Transverse colon (tissue), 4 donors: ENCODE results near the gene FCRL2. TPM values are rescaled to one million over a fixed set of nuclear protein-coding genes. Genes with fewer than 3 reads are reported as not detected.

Source experiments
- DNase-seq: peaks from one replicate; pipeline ENCODE4 v3.0.0-alpha.2; 2019
- H3K27ac ChIP-seq, 4 donors: fragments of 200-600 bp; sonication (generic); 2 replicates each; pipeline ENCODE4 v1.5.1; 2016 to 2018; ENCODE audit warnings: inconsistent platforms in 4 of 4
- H3K27me3 ChIP-seq: fragments of 200-600 bp; sonication (generic); 2 replicates; pipeline ENCODE4 v1.5.1; 2017; ENCODE audit warnings: inconsistent platforms
- H3K36me3 ChIP-seq, 4 donors: fragments of 200-600 bp; sonication (generic); 2 replicates each; pipeline ENCODE4 v1.5.1; 2017 to 2019; ENCODE audit warnings: inconsistent platforms in 4 of 4
- H3K4me1 ChIP-seq, 4 donors: fragments of 200-600 bp; sonication (generic); 2 replicates each; pipeline ENCODE4 v1.5.1; 2017 to 2020; ENCODE audit warnings: inconsistent platforms in 4 of 4
- H3K4me3 ChIP-seq, 4 donors: fragments of 200-600 bp; sonication (generic); 1 replicate in 1 of 4; 2 replicates in 3 of 4; pipeline versions ENCODE4 v1.5.1 to v1.6.1; 2017 to 2019; ENCODE audit warnings: inconsistent platforms in 4 of 4
- H3K9me3 ChIP-seq, 2 donors: fragments of 200-600 bp; sonication (generic); 2 replicates each; pipeline ENCODE4 v1.5.1; 2017 to 2019; ENCODE audit warnings: inconsistent platforms in 2 of 2
- EP300 ChIP-seq: sonication (generic); formaldehyde crosslinking; IDR thresholded peaks from one replicate; pipeline ENCODE4 v1.6.1; 2017; ENCODE audit warnings: antibody characterized with exemption, low read depth
- POLR2A ChIP-seq: fragments of 450-650 bp; IDR thresholded peaks from one replicate; pipeline ENCODE4 v1.6.1; 2016; ENCODE audit warnings: antibody characterized with exemption, mild to moderate bottlenecking, moderate library complexity
- POLR2AphosphoS5 ChIP-seq, 3 donors: sonication (generic); formaldehyde crosslinking; IDR thresholded peaks; one replicate each; pipeline ENCODE4 v1.6.1; 2016; ENCODE audit warnings: antibody characterized with exemption in 3 of 3
- WGBS, 2 donors: methylation state at CpG; one replicate each; pipeline ENCODE4 v1.1.5; 2018; ENCODE audit warnings: low coverage in 1 of 2; 5-methylcytosine and 5-hydroxymethylcytosine counted together
- in situ Hi-C, 4 donors: fragments of 200-750 bp; cut with MboI; loops; one replicate each; pipeline versions ENCODE4 v1.15.0 to v1.15.1; 2017; ENCODE audit warnings: low sequenced_read_pairs in 3 of 4, low pct_ligation_motif_present in 1 of 4, low pct_unique_long_range_greater_than_20kb in 1 of 4
- intact Hi-C: fragments of 100-400 bp; cut with DNase I; formaldehyde crosslinking; loops from one replicate; pipeline ENCODE4 v1.15.1; 2023; ENCODE audit warnings: low total_unique reads
- total RNA-seq, 4 donors: library from RNA; depleted of rRNA; stranded (reverse); fragments of >200 nt; gene quantifications; one replicate each; pipeline ENCODE4 v1.1.0, GENCODE V29; 2016
- TF ChIP-seq, protein P1 (sequence below), 5 experiments: fragments of 200-600 bp in 3 of 5; fragments of 450-650 bp in 2 of 5; sonication (generic) in 3 of 5; IDR thresholded peaks; 1 replicate in 2 of 5; 2 replicates in 3 of 5; pipeline ENCODE4 v1.5.1; 2016 to 2017; ENCODE audit warnings: antibody characterized with exemption in 5 of 5, inconsistent platforms in 3 of 5, mild to moderate bottlenecking in 2 of 5, moderate library complexity in 1 of 5

The FCRL2 gene
- total RNA-seq, 4 donors from 2014 or later: 0.37 to 10.8 (median 0.41) TPM; not detected in 1

DNA sequence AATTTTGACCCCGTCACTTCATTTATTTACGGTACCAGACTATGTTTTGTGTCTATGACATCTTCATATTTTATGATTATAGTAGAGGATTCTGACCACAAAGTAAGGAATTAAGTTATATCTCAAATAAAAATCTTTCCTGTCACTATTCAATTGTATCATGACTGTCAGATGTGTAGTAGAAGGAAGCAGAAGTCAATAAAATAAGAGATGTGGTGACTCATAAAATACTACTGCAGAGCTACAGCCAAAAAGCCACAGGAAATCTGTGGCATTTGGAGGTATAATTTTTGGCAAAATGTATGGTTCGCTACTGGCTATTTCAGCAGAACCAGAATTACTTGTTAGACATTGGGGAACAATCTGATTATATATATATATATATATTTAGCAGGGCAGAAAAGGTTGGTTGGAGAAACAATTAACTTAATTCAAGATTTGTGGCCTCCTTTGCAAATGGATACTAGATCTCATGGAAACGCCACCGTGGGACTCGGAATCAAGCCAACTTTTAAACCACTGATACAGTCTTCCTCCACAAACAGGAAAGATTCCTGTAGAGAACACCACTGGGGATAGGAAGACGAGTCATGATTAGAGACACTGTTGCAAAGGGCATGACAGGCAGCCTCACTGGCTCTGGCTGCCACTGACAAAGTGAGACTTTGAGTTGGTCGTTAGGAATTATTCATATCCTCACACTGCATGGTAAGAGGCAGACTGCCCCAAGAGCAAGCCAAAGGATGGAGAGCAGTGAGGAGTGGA is 5.1 kb downstream of the FCRL2 start:
- WGBS, 2 donors: 45 to 60% methylated on average over 4 to 8 of the region's 8 CpGs
- Histone ChIP-seq H3K27me3 (no peaks in the 10 kb centered on the region), H3K9me3 (no peaks in the 10 kb centered on the region), H3K27ac (no peak overlapping the region), H3K4me1 (peaks cover 0 to 24% (median 13%) of the 10 kb centered on the region in 4 donors), H3K4me3 (no peak overlapping the region), H3K36me3 (no peaks in the 10 kb centered on the region)
- TF ChIP-seq EP300 (no peak), POLR2AphosphoS5 (IDR thresholded peaks at IDR 0.05) (no peak), POLR2A (no peak)
- TF ChIP-seq, protein P1, sequence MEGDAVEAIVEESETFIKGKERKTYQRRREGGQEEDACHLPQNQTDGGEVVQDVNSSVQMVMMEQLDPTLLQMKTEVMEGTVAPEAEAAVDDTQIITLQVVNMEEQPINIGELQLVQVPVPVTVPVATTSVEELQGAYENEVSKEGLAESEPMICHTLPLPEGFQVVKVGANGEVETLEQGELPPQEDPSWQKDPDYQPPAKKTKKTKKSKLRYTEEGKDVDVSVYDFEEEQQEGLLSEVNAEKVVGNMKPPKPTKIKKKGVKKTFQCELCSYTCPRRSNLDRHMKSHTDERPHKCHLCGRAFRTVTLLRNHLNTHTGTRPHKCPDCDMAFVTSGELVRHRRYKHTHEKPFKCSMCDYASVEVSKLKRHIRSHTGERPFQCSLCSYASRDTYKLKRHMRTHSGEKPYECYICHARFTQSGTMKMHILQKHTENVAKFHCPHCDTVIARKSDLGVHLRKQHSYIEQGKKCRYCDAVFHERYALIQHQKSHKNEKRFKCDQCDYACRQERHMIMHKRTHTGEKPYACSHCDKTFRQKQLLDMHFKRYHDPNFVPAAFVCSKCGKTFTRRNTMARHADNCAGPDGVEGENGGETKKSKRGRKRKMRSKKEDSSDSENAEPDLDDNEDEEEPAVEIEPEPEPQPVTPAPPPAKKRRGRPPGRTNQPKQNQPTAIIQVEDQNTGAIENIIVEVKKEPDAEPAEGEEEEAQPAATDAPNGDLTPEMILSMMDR (IDR thresholded peaks at IDR 0.05): no peak
- intact Hi-C loops (no loop called here), in situ Hi-C loops (no loop called here)
- no peak for DNase-seq

DNA sequence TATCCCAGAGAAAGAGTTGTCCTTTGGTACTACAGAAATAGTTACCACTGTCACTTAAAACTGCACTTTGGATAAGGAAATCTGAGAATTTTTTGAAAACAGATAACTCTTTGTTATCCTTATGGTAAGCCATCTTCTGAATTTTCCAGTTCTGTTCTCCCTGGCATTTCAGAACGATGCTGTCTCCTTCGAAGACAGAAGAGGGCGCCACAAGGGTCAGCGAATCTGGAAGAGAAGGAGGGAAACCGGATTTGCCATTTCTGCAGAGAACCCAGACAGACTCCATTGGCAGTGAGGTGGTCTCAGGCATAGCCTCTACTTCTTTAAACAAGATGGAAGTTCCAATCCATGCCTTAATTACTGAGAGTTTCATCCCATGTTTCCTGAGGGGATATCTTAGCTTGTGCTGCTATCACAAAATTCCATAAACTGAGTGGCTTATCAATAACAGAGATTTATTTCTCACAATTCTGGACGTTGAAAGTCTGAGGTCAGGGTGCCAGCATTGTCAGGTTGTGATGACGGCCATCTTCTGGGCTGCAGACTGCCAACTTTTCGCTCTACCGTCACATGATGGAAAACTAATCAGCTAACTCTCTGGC is 6.4 kb downstream of the FCRL2 start:
- TF ChIP-seq, protein P1 (IDR thresholded peaks at IDR 0.05): peak in 2 of 5 experiments; percentile 22 to 26
- TF ChIP-seq POLR2AphosphoS5 (IDR thresholded peaks at IDR 0.05): no peak
- in situ Hi-C loops (no loop called here), intact Hi-C loops (no loop called here)
- Histone ChIP-seq H3K27ac (no peak overlapping the region), H3K4me3 (no peak overlapping the region), H3K36me3 (no peaks in the 10 kb centered on the region), H3K9me3 (no peaks in the 10 kb centered on the region), H3K27me3 (no peaks in the 10 kb centered on the region), H3K4me1 (peaks cover 0 to 24% (median 13%) of the 10 kb centered on the region in 4 donors)
- no peak for DNase-seq
- 53 to 68% methylated on average over 6 to 9 of the region's 9 CpGs for WGBS, 2 donors

DNA sequence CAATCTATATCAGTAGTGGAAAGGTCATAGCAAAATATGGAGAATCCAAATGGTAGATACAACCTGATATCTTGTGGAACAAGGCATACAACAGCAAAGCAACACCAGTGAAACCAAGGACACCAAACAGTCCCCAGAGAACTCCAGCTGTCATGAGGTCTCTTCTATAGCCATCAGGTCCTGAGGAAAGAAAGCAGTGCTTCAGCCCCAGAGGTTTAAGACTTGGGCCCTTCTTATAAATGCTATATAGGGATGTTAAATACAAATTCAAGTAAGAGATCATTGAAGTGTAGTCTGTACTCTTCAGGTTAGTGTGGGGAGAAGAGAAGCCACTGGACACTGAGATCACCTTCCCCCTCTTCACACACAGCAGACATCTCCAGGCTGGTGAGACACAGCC is 10.1 kb downstream of the FCRL2 start:
- DNase-seq: no peak
- in situ Hi-C loops (no loop called here), intact Hi-C loops (no loop called here)
- Histone ChIP-seq H3K36me3 (no peaks in the 10 kb centered on the region), H3K4me3 (no peak overlapping the region), H3K27ac (no peak overlapping the region), H3K4me1 (peaks cover 0 to 2% (median 0%) of the 10 kb centered on the region in 4 donors), H3K9me3 (no peaks in the 10 kb centered on the region), H3K27me3 (no peaks in the 10 kb centered on the region)
- TF ChIP-seq POLR2A (no peak), EP300 (no peak), POLR2AphosphoS5 (IDR thresholded peaks at IDR 0.05) (no peak)
- TF ChIP-seq, protein P1 (IDR thresholded peaks at IDR 0.05): no peak

DNA sequence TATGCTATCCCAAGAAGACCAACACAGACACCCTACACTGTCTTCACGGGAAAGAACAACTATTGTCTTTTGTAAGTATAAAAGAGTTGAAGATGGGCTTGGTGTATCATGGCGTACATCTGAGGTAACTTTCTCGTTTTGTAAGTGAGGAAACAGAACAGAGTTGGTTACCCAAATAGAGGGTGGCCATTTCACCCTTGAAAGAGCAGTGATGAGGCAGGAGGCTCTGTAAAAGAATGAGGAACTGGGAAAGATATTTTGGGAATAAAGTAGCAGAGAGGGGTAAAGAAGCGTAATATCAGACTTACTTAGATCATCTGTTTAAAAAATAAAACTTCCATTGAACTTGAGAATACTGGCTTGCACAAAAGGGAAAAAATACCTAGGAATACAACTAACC is 18.9 kb downstream of the FCRL2 start:
- H3K36me3 ChIP-seq: no peaks in the 10 kb centered on the region
- H3K9me3 ChIP-seq: no peaks in the 10 kb centered on the region
- TF ChIP-seq EP300: no peak
- TF ChIP-seq POLR2AphosphoS5 (IDR thresholded peaks at IDR 0.05): no peak
- TF ChIP-seq, protein P1 (IDR thresholded peaks at IDR 0.05): no peak
- TF ChIP-seq POLR2A: no peak
- H3K4me1 ChIP-seq: no peaks in the 10 kb centered on the region
- H3K27ac ChIP-seq: no peak overlapping the region
- 82 to 86% methylated on average over 4 of the region's 4 CpGs for WGBS, 2 donors
- intact Hi-C loops (no loop called here), in situ Hi-C loops (no loop called here)
- DNase-seq: no peak
- H3K27me3 ChIP-seq: no peaks in the 10 kb centered on the region
- no peak overlapping the region for H3K4me3 ChIP-seq
